OCI-LY7 (cell line): ENCODE measurements around the gene PIP5K1C.

Source experiments
- CTCF ChIP-seq: fragments of 200-600 bp; sonication (generic); conservative IDR thresholded peaks from 2 replicates; pipeline ENCODE4 v1.5.1; 2014; ENCODE audit warnings: mild to moderate bottlenecking, antibody characterized with exemption, low read length, moderate library complexity, mixed read lengths
- EZH2phosphoT487 ChIP-seq: fragments of 200-600 bp; sonication (generic); IDR thresholded peaks from 2 replicates; pipeline ENCODE4 v1.6.1; 2018; ENCODE audit warnings: low read depth, borderline replicate concordance, mild to moderate bottlenecking, mixed run types, antibody characterized with exemption, low read length, moderate library complexity, mixed read lengths

- no peak for TF ChIP-seq CTCF
- TF ChIP-seq EZH2phosphoT487 = no peak
Measured at GRCh38 chr19:3721131-3721886, 21.0 kb upstream of the PIP5K1C start.
